Tibial nerve (tissue), 4 donors: ENCODE data around the gene ASB1.

ENCODE experiments used
- CTCF ChIP-seq, 5 experiments: fragments of 200-600 bp in 3 of 5; fragments of 450-650 bp in 2 of 5; sonication (generic) in 3 of 5; IDR thresholded peaks; one replicate each; pipeline ENCODE4 v1.5.1; 2016 to 2019; ENCODE audit warnings: antibody characterized with exemption in 5 of 5, mild to moderate bottlenecking in 3 of 5, moderate library complexity in 2 of 5
- EP300 ChIP-seq, 2 donors: sonication (generic); formaldehyde crosslinking; IDR thresholded peaks; one replicate each; pipeline ENCODE4 v1.6.1; 2017; ENCODE audit warnings: antibody characterized with exemption in 2 of 2, mild to moderate bottlenecking in 1 of 2
- POLR2A ChIP-seq, 2 donors: fragments of 450-650 bp; IDR thresholded peaks; one replicate each; pipeline ENCODE4 v1.6.1; 2017; ENCODE audit warnings: antibody characterized with exemption in 2 of 2, mild to moderate bottlenecking in 2 of 2, moderate library complexity in 2 of 2

DNA sequence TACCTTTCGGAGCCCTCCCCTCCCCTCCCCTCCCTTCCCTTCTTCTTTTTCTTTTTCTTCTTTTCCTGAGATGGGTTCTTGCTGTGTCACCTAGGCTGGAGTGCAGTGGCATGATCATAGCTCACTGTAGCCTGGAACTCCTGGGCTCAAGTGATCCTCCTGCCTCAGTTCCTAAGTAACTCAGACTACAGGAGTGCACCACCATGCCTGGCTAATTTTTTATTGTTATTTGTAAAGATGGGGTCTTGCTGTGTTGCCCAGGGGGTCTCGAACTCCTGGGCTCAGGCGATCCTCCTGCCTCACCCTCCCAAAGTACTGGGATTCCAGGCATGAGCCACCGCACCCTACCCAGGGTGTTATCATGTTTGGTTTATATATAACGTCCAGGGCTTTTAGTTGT is 66.7 kb downstream of the ASB1 start:
- no peak for TF ChIP-seq CTCF (IDR thresholded peaks at IDR 0.05)
- TF ChIP-seq POLR2A (IDR thresholded peaks at IDR 0.05), result no peak
- TF ChIP-seq EP300 (IDR thresholded peaks at IDR 0.05), result no peak
